ENCODE measurements around the gene NABP2.

GRCh38 chr12:56205445-56205844 is 18.7 kb upstream of the NABP2 start:
- TF ChIP-seq, protein P1, sequence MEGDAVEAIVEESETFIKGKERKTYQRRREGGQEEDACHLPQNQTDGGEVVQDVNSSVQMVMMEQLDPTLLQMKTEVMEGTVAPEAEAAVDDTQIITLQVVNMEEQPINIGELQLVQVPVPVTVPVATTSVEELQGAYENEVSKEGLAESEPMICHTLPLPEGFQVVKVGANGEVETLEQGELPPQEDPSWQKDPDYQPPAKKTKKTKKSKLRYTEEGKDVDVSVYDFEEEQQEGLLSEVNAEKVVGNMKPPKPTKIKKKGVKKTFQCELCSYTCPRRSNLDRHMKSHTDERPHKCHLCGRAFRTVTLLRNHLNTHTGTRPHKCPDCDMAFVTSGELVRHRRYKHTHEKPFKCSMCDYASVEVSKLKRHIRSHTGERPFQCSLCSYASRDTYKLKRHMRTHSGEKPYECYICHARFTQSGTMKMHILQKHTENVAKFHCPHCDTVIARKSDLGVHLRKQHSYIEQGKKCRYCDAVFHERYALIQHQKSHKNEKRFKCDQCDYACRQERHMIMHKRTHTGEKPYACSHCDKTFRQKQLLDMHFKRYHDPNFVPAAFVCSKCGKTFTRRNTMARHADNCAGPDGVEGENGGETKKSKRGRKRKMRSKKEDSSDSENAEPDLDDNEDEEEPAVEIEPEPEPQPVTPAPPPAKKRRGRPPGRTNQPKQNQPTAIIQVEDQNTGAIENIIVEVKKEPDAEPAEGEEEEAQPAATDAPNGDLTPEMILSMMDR (IDR thresholded peaks at IDR 0.05): no peak
- no peak for TF ChIP-seq POLR2A (IDR thresholded peaks at IDR 0.05)
